Ectodermal cell (in vitro differentiated cells): ENCODE results near the gene TMEM167A. TPM values are rescaled to one million over a fixed set of nuclear protein-coding genes. Genes with fewer than 3 reads are reported as not detected.

ENCODE experiments used
- H3K27ac ChIP-seq: 2 replicates; pipeline ENCODE4 v1.7.0; 2013; ENCODE audit warnings: mild to moderate bottlenecking, low read depth, low read length; ENCODE audit not compliant: insufficient read depth, poor library complexity, severe bottlenecking
- H3K27me3 ChIP-seq: 2 replicates; pipeline ENCODE4 v1.7.0; 2013; ENCODE audit warnings: mild to moderate bottlenecking, low read length; ENCODE audit not compliant: insufficient read depth, control insufficient read depth, poor library complexity, severe bottlenecking
- H3K36me3 ChIP-seq: one replicate; pipeline ENCODE4 v1.7.0; 2013; ENCODE audit warnings: low read length; ENCODE audit not compliant: control insufficient read depth, insufficient read depth
- H3K4me1 ChIP-seq: one replicate; pipeline ENCODE4 v1.7.0; 2013; ENCODE audit warnings: low read length; ENCODE audit not compliant: control insufficient read depth, insufficient read depth
- H3K4me3 ChIP-seq: 2 replicates; pipeline ENCODE4 v1.7.0; 2013; ENCODE audit warnings: low read depth, low read length, control low read depth; ENCODE audit not compliant: insufficient read depth
- H3K9me3 ChIP-seq: 2 replicates; pipeline ENCODE4 v1.7.0; 2013; ENCODE audit warnings: mild to moderate bottlenecking, low read length, moderate library complexity; ENCODE audit not compliant: control insufficient read depth
- WGBS, 2 experiments: methylation state at CpG; one replicate each; pipeline ENCODE4 v1.1.7; 2013; ENCODE audit warnings: missing lambda C conversion rate in 2 of 2; 5-methylcytosine and 5-hydroxymethylcytosine counted together
- polyA plus RNA-seq, 4 experiments: library from polyadenylated mRNA; stranded (reverse); fragments of 50-300 nt; gene quantifications; one replicate each; pipeline ENCODE4 v1.2.3, GENCODE V29; 2013

Gene TMEM167A, protein sequence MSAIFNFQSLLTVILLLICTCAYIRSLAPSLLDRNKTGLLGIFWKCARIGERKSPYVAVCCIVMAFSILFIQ
- polyA plus RNA-seq (2013, experiment 1 of 4): 113 TPM
- 130 TPM for polyA plus RNA-seq (2013, experiment 2 of 4)
- 88.1 TPM for polyA plus RNA-seq (2013, experiment 3 of 4)
- polyA plus RNA-seq (2013, experiment 4 of 4): 99.4 TPM

- Histone ChIP-seq H3K9me3 (no peaks in the 10 kb centered on the region), H3K4me1 (peaks cover 3% of the 10 kb centered on the region), H3K4me3 (peak within 1 kb of the TSS; percentile 92), H3K27me3 (no peaks in the 10 kb centered on the region), H3K27ac (peak within 1 kb of the TSS; percentile 53), H3K36me3 (no peaks in the 10 kb centered on the region)
- WGBS, 2 experiments: 0% methylated on average over 44 of the region's 44 CpGs
Measured at GRCh38 chr5:83076742-83077661, at the start of gene TMEM167A, which contains the start of gene XRCC4. Gene TMEM167A, minus strand, starts transcription at chr5:83077394. Its CDS starts 71 bp downstream, at chr5:83077323. Gene XRCC4, plus strand, starts transcription at chr5:83077547. Its CDS starts 27,373 bp downstream, at chr5:83104920.

- no peaks in the 10 kb centered on the region for H3K36me3 ChIP-seq
- H3K4me3 ChIP-seq: no peak overlapping the region
- no peaks in the 10 kb centered on the region for H3K9me3 ChIP-seq
- no peaks in the 10 kb centered on the region for H3K27me3 ChIP-seq
- H3K4me1 ChIP-seq: no peaks in the 10 kb centered on the region
- WGBS, 2 experiments: 47 to 48% methylated on average over 2 of the region's 2 CpGs
- H3K27ac ChIP-seq: no peak overlapping the region
Measured at GRCh38 chr5:83126501-83126900, 49.3 kb upstream of the TMEM167A start.

GRCh38 chr5:83125560-83125959 is 48.4 kb upstream of the TMEM167A start:
- no peaks in the 10 kb centered on the region for H3K27me3 ChIP-seq
- H3K36me3 ChIP-seq: no peaks in the 10 kb centered on the region
- no peak overlapping the region for H3K4me3 ChIP-seq
- no peaks in the 10 kb centered on the region for H3K4me1 ChIP-seq
- no peak overlapping the region for H3K27ac ChIP-seq
- no peaks in the 10 kb centered on the region for H3K9me3 ChIP-seq
- WGBS, 2 experiments: 81 to 91% methylated on average over 6 to 7 of the region's 7 CpGs

DNA sequence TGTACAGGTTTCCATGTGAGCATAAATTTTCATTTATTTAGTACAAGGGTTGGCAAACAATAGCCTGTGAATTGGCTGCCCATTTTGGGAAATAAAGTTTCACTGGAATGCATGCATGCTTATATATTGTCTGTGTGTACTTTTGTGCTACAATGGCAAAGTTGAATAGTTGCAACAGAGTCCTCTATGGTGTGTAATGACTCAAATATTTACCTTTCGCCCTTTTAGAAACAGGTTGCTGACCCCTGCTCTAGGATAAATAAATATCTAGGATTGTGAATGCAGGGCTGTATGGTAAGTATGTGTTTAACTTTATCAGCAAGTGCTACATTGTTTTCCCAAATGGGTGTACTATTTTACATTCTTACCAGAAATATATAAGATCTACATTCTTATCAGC is 47.4 kb upstream of the TMEM167A start:
- Histone ChIP-seq H3K4me1 (no peaks in the 10 kb centered on the region), H3K27me3 (no peaks in the 10 kb centered on the region), H3K4me3 (no peak overlapping the region), H3K36me3 (no peaks in the 10 kb centered on the region), H3K9me3 (no peaks in the 10 kb centered on the region), H3K27ac (no peak overlapping the region)
- 96 to 100% methylated on average over 1 of the region's 1 CpG for WGBS, 2 experiments

DNA sequence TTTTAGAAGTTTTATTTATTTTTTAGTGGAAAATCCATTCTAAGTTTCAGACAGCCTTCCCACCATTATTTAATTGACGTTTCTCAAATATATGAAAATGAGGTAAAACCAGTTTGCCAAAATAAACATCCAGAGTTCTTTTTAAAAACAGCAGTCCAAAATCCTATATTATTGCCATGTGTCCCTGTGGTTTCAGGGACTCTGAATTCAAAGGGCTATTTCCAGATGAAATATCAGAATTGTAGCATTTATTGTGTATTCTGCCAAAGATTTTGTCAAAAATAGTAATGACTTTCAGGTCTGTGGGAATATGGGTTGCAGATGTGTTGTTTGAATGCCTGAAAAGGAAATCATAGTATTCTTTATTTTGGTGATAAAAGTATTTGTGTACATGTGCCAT is 41.8 kb upstream of the TMEM167A start:
- Histone ChIP-seq H3K4me1 (no peaks in the 10 kb centered on the region), H3K4me3 (no peak overlapping the region), H3K9me3 (no peaks in the 10 kb centered on the region), H3K36me3 (no peaks in the 10 kb centered on the region), H3K27me3 (no peaks in the 10 kb centered on the region), H3K27ac (no peak overlapping the region)
- 100% methylated on average over 1 of the region's 1 CpG; no CpG with 5 or more reads in 1 of the 2 experiments for WGBS, 2 experiments

DNA sequence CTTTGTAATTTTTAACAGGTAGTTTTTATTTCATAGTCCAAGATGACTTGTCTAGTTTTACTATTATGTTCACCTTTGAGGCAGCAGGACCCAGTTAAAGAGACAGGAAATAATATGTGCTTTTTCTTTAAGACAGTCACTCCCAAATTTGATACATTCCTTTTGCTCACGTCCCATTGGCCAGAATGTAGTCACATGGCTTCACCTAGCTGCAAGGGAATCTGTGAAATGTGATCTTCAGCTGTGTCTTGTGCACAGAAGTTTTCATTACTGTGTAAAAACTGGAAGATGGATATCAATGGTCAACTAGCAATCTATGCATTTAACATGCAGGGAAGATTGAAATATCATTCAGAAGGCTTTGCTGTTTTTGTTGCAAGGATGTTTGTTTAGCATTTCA is 41.3 kb upstream of the TMEM167A start:
- H3K27ac ChIP-seq: no peak overlapping the region
- no peaks in the 10 kb centered on the region for H3K27me3 ChIP-seq
- H3K9me3 ChIP-seq: no peaks in the 10 kb centered on the region
- no peaks in the 10 kb centered on the region for H3K36me3 ChIP-seq
- 92 to 100% methylated on average over 1 of the region's 1 CpG for WGBS, 2 experiments
- H3K4me3 ChIP-seq: no peak overlapping the region
- H3K4me1 ChIP-seq: no peaks in the 10 kb centered on the region

DNA sequence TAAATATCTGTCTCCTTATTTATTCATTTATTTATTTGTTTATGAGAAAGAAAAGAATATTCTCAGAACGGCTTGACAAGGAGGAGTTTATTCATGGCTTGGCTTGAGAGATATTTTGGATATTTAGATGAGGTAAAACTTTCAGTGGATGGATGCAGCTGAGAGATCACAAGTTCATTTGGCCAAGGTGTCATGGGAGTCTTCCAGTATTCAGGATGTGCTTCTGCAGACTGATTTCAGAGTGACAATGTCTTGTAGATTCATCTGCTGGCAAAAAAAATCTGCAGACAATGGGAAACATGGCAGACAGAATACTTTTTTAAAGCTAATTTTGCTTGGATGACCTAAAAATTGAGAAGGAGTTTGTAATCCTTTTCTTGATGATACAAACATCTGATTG is 38.6 kb upstream of the TMEM167A start:
- no peaks in the 10 kb centered on the region for H3K27me3 ChIP-seq
- H3K36me3 ChIP-seq: peaks cover 3% of the 10 kb centered on the region
- no peak overlapping the region for H3K4me3 ChIP-seq
- no peaks in the 10 kb centered on the region for H3K4me1 ChIP-seq
- H3K9me3 ChIP-seq: no peaks in the 10 kb centered on the region
- no peak overlapping the region for H3K27ac ChIP-seq
- 94% methylated on average over 1 of the region's 1 CpG for WGBS, 2 experiments

DNA sequence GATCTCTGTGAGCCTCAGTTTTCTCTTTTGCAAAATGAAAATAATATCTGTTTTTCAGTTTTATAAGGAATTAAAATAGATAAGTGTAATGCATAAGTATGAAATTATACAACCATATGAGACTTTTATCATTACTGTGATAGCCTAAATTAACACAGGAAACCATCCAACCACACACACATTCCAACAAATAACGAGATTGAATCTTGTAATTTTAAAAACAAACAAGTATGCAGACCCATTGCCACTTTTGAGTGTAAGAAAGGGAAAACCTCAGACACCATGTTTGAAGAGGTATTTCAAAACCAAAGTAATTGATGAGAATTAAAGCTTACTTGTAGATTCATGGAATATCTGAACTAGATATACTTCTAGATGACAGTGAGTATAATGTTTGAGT is 32.2 kb upstream of the TMEM167A start:
- Histone ChIP-seq H3K27me3 (no peaks in the 10 kb centered on the region), H3K9me3 (no peaks in the 10 kb centered on the region), H3K4me3 (no peak overlapping the region), H3K36me3 (peaks cover 3% of the 10 kb centered on the region), H3K27ac (no peak overlapping the region), H3K4me1 (no peaks in the 10 kb centered on the region)
- WGBS, 2 experiments: 82 to 100% methylated on average over 1 of the region's 1 CpG

GRCh38 chr5:83107692-83108420 is 30.7 kb upstream of the TMEM167A start:
- no peaks in the 10 kb centered on the region for H3K9me3 ChIP-seq
- H3K27ac ChIP-seq: no peak overlapping the region
- no peaks in the 10 kb centered on the region for H3K36me3 ChIP-seq
- H3K4me3 ChIP-seq: no peak overlapping the region
- no peaks in the 10 kb centered on the region for H3K27me3 ChIP-seq
- no peaks in the 10 kb centered on the region for H3K4me1 ChIP-seq
- 96 to 100% methylated on average over 2 to 3 of the region's 3 CpGs for WGBS, 2 experiments

DNA sequence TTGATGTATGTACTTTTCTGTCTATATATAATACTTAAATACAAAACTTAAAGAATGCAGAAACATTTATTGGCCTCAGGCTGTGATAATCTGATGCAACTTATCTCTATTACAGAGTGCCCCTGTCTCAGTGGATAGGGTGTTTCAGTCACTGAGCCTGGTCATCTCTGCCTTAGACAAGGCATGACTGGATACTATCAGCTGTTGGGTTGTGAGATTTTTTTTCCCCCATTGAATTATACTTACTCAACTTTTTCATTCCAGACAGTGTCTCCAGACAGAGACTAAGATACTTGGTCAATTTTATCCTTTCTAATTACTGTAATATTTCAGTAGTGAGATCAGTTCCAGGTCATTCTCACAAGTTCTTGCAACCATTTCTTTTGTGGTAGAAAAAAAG is 26.8 kb upstream of the TMEM167A start:
- Histone ChIP-seq H3K4me1 (peaks cover 10% of the 10 kb centered on the region), H3K36me3 (no peaks in the 10 kb centered on the region), H3K9me3 (no peaks in the 10 kb centered on the region), H3K27ac (no peak overlapping the region), H3K27me3 (no peaks in the 10 kb centered on the region), H3K4me3 (no peak overlapping the region)
